Mesothelial cell of epicardium (in vitro differentiated cells): ENCODE measurements around the gene CNTNAP3. TPM values are rescaled to one million over a fixed set of nuclear protein-coding genes. Genes with fewer than 3 reads are reported as not detected.
"Not testable (repeated sequence)": the region's sequence is repeated elsewhere in the genome, so short reads cannot be mapped to it uniquely, and the experiment has no call there.

Source experiments
- DNase-seq, 2 experiments: peaks; one replicate each; pipeline ENCODE4 v3.0.0; 2021; ENCODE audit warnings: low spot score in 2 of 2; ENCODE audit not compliant: unreplicated experiment in 2 of 2
- H3K27ac Mint-ChIP-seq: 2 replicates; pipeline ENCODE4 v1.8.0; 2021; ENCODE audit warnings: mixed read lengths
- H3K27me3 Mint-ChIP-seq: 2 replicates; pipeline ENCODE4 v1.8.0; 2021; ENCODE audit warnings: low read depth, mixed read lengths
- H3K36me3 Mint-ChIP-seq: 2 replicates; pipeline ENCODE4 v1.8.0; 2021; ENCODE audit warnings: mixed read lengths
- H3K4me1 Mint-ChIP-seq: 2 replicates; pipeline ENCODE4 v1.8.0; 2021; ENCODE audit warnings: mixed read lengths
- H3K4me3 Mint-ChIP-seq: 2 replicates; pipeline ENCODE4 v1.8.0; 2021; ENCODE audit warnings: mild to moderate bottlenecking, moderate library complexity, mixed read lengths
- H3K9me3 Mint-ChIP-seq: 2 replicates; pipeline ENCODE4 v1.8.0; 2021; ENCODE audit warnings: mixed read lengths
- total RNA-seq: library from RNA; stranded (reverse); gene quantifications from 3 replicates; pipeline ENCODE4 v1.2.1, GENCODE V29; 2021

CNTNAP3 gene
- total RNA-seq, 1 donor from 2014 or later = 0.78 TPM

DNA sequence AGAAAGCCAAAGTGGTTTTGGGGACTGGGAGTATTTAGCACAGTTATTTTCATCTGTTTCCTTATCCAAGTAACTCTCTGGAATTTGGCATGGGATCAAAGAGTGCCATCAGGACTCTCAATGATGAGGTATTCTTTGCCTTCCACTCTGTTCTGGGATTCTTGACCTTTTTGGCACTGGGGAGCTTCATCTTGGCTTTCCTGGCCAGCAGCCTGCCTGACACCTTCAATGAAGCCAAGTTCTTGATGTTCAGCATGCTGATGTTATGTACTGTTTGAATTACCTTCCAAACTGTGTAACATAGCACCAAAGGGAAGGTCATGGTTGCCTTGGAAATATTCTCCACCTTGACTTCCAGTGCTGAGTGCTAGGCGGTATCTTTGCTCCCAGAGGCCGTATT lies 248.8 kb downstream of the CNTNAP3 start:
- not testable (repeated sequence) for H3K27me3 Mint-ChIP-seq, H3K36me3 Mint-ChIP-seq, H3K4me3 Mint-ChIP-seq, DNase-seq, H3K9me3 Mint-ChIP-seq
- Mint-ChIP-seq H3K4me1 (peaks cover 10% of the 10 kb centered on the region), H3K27ac (peak overlapping the region; percentile 80)

GRCh38 chr9:39038221-39038620 lies 249.7 kb downstream of the CNTNAP3 start:
- not testable (repeated sequence) for H3K27me3 Mint-ChIP-seq, H3K36me3 Mint-ChIP-seq, H3K4me3 Mint-ChIP-seq, H3K9me3 Mint-ChIP-seq, DNase-seq
- Mint-ChIP-seq H3K4me1 (peaks cover 10% of the 10 kb centered on the region), H3K27ac (peak overlapping the region; percentile 67)

- not testable (repeated sequence) for H3K27ac Mint-ChIP-seq, H3K36me3 Mint-ChIP-seq, H3K27me3 Mint-ChIP-seq, H3K4me3 Mint-ChIP-seq, DNase-seq, H3K9me3 Mint-ChIP-seq, H3K4me1 Mint-ChIP-seq
Measured at GRCh38 chr9:39033849-39034248, 254.1 kb downstream of the CNTNAP3 start.

DNA sequence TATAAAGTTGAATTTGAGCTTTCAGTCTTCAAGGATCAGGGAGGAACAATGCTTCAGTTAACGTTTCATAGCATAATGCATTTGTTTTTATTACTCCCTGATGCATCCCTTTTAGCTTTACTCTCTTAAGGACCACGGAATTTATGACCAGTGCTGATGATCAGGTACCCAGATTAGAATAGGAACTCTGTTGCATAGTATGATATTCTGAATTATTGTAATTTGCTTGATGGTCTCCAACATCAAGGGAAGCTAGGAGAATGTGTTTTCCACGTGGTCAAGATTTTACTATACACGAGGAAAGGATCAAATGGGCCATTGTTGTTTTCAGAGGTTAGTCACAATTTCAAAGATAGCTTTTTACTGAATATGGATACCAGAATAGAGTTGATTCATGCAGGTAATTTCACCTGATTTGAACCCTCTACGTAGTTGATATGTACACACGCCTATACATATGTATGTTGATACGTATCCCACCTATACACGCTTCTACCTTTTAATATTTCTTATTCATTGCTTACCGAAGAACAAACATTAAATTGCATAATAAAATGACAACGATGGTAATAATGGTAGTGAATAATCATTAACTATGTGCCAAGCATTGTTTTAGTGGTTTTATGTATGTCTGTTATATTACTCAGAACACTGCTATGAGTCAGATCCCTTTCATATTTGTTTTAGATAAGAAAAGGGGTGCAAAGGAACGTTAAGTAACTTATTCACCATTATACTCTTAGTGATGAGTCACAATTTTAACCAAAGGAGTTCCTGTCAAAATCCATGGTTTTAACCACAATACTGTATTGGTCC lies 257.6 kb downstream of the CNTNAP3 start:
- H3K27me3 Mint-ChIP-seq, H3K36me3 Mint-ChIP-seq, H3K4me3 Mint-ChIP-seq, H3K27ac Mint-ChIP-seq, H3K9me3 Mint-ChIP-seq, DNase-seq, H3K4me1 Mint-ChIP-seq: not testable (repeated sequence)

- not testable (repeated sequence) for H3K4me1 Mint-ChIP-seq, H3K4me3 Mint-ChIP-seq, H3K36me3 Mint-ChIP-seq, H3K27me3 Mint-ChIP-seq, H3K9me3 Mint-ChIP-seq, H3K27ac Mint-ChIP-seq, DNase-seq
Measured at GRCh38 chr9:39028855-39029254, 259.1 kb downstream of the CNTNAP3 start.

- H3K27ac Mint-ChIP-seq, H3K9me3 Mint-ChIP-seq, H3K27me3 Mint-ChIP-seq, H3K4me3 Mint-ChIP-seq, DNase-seq, H3K36me3 Mint-ChIP-seq, H3K4me1 Mint-ChIP-seq: not testable (repeated sequence)
Measured at GRCh38 chr9:39028168-39028567, 259.8 kb downstream of the CNTNAP3 start.

- H3K36me3 Mint-ChIP-seq, H3K4me3 Mint-ChIP-seq, H3K9me3 Mint-ChIP-seq, DNase-seq, H3K27me3 Mint-ChIP-seq, H3K27ac Mint-ChIP-seq, H3K4me1 Mint-ChIP-seq: not testable (repeated sequence)
Measured at GRCh38 chr9:39025911-39026588, 261.9 kb downstream of the CNTNAP3 start.

Other genes with a start within 250 kb of the CNTNAP3 start
- not detected in 3 replicates for gene SPATA31A1, start 67.5 kb upstream of the CNTNAP3 start, total RNA-seq